Measurements from ENCODE around the gene THAP5. TPM values are rescaled to one million over a fixed set of nuclear protein-coding genes. Genes with fewer than 3 reads are reported as not detected.

The THAP5 gene
- total and polyA plus RNA-seq, 12 donors = 7.2 to 32.9 (median 28.1) TPM

DNA sequence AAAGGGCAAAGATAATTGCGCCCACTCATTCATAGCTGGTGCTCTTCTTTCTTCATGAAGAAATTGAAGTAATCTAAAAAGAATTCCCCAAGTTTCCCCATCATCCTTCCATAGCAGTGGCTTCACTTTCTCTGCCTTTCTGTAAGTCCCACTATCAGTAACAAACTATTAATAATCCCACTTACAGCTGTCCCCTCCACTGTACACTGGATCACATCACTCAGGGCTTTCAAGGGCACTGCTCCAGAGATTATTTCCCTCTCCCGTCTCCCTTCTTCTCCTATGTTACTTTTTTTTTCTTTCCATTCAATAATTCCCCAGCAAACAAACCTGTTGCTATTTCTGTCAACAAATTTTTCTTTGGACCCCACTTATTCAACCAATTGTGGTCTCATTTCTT is 16.3 kb upstream of the THAP5 start:
- intact Hi-C loops (cut with DNase I) = no loop called here

DNA sequence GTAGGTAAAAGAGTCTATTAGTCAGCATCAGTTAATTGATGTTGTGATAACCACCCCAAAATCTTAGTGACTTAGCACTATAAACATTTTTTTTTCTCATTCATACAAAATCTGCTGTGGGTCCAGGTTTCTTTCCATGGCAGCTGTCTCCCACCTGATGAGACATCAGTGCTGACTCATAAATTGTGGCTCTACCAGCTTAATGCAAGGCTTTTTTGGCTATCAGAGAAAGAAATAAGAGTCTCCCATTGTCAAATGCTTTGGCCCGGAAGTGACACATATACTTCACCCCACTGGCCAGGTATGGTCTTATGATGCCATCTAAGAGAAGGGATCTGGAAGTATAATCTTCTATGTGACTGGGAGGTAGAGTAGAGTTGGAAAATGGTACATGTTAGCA is 14.7 kb upstream of the THAP5 start:
- intact Hi-C loops (cut with DNase I) = no loop called here
- H3K4me3 ChIP-seq = no peak overlapping the region
- H3K27ac ChIP-seq = no peak overlapping the region
- WGBS, 2 donors = 94 to 100% methylated on average over 1 of the region's 1 CpG
- ATAC-seq (no peak), DNase-seq (no peak)
- no peak for TF ChIP-seq CTCF (IDR thresholded peaks at IDR 0.05)
- H3K27me3 ChIP-seq = no peaks in the 10 kb centered on the region
- H3K36me3 ChIP-seq = peaks cover 0 to 13% (median 5%) of the 10 kb centered on the region in 9 donors
- H3K9me3 ChIP-seq = peaks cover 0 to 14% (median 3%) of the 10 kb centered on the region in 11 donors
- no peaks in the 10 kb centered on the region for H3K4me1 ChIP-seq

More for the DNA sequence above, 16.3 kb upstream of the THAP5 start:
- H3K27ac ChIP-seq = no peak overlapping the region
- no peaks in the 10 kb centered on the region for H3K9me3 ChIP-seq
- ATAC-seq (peak in 6 of 8 donors; percentile 71 to 90 (median 82)), DNase-seq (peak in 1 of 2 donors; percentile 9)
- no peak for TF ChIP-seq CTCF (IDR thresholded peaks at IDR 0.05)
- H3K4me3 ChIP-seq = peak overlapping the region in 1 of 10 donors; percentile 15
- H3K27me3 ChIP-seq = no peaks in the 10 kb centered on the region
- H3K36me3 ChIP-seq = no peaks in the 10 kb centered on the region
- H3K4me1 ChIP-seq = no peaks in the 10 kb centered on the region
- 27 to 40% methylated on average over 2 of the region's 2 CpGs for WGBS, 2 donors

DNA sequence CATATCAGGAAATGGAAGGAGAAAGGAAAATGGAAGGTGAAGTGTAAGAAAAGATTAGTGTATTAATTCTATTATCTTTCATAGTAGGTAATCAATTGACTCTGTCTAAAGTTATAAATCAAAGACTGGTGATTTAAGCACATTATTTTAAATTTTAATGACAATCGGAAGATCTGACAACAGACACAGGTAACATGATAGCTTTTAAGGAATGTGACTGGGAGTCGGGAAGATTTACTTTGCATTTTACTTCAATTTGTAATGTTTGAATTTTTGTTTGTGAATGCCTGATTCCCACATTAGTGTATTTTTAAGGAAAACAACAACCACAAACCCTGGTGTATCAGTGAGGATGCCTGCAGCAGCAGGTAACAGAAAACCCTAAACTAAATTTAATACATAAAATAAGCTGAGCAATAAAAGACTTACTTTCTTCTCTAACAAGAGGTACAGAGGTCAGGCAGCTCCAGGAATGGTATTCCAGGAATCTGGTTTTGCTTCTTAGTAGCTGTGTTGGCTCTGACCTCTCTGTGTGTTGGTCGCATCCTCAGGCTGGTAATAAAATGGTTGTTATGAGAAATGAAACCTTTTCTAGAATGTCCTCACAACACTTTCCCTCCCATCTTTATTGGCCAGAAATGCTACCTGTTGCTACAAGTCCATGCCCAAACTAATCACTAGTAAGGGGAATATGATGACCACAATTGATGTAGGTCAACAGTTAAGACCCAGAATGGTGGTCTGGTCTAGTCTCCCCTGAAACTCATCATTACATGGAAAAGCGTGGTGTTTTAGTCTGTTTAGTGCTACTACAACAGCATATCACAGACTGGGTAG is 12.4 kb upstream of the THAP5 start:
- peaks cover 0 to 18% (median 3%) of the 10 kb centered on the region in 11 donors for H3K9me3 ChIP-seq
- no peaks in the 10 kb centered on the region for H3K4me1 ChIP-seq
- peaks cover 0 to 18% (median 7%) of the 10 kb centered on the region in 9 donors for H3K36me3 ChIP-seq
- no peak for TF ChIP-seq CTCF (IDR thresholded peaks at IDR 0.05)
- no peak overlapping the region for H3K27ac ChIP-seq
- 63 to 67% methylated on average over 4 of the region's 4 CpGs for WGBS, 2 donors
- intact Hi-C loops (cut with DNase I) = no loop called here
- no peak for DNase-seq
- no peak overlapping the region for H3K4me3 ChIP-seq
- H3K27me3 ChIP-seq = no peaks in the 10 kb centered on the region
- no peak for ATAC-seq

GRCh38 chr7:108580298-108580697 is 10.8 kb upstream of the THAP5 start:
- WGBS, 2 donors = 78 to 82% methylated on average over 6 of the region's 6 CpGs
- ATAC-seq (peak in 1 of 8 donors; percentile 53), DNase-seq (no peak)
- Histone ChIP-seq H3K4me3 (no peak overlapping the region), H3K4me1 (peaks cover 0 to under 1% (median 0%) of the 10 kb centered on the region in 9 donors), H3K27me3 (no peaks in the 10 kb centered on the region), H3K27ac (no peak overlapping the region), H3K36me3 (peaks cover 0 to 24% (median 8%) of the 10 kb centered on the region in 9 donors), H3K9me3 (peaks cover 0 to 18% (median 3%) of the 10 kb centered on the region in 11 donors)
- intact Hi-C loops (cut with DNase I) = no loop called here
- no peak for TF ChIP-seq CTCF (IDR thresholded peaks at IDR 0.05)

All from heart right ventricle (tissue), 16 donors.